Measurements from ENCODE around the gene KRT77.

KRT77 gene

DNA sequence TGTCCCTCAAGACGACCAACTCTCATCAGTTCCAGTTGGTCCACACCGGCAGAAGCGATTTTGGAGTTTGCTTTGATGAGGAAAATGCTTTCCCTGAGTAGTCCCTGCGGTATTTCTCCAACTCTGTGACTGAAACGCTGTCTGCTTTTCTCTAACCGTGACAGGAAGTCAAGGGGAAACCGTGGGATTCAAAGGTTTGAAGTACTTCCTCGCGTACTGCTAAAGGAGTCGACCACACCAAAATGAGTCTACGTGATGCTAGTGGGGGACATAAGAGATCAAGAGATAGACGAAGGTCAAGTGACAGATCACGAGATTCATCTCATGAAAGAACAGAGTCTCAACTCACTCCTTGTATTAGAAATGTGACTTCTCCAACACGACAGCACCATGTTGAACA, 45.3 kb upstream of the KRT77 start:
- no peak overlapping the region for H3K27ac ChIP-seq (ENCODE audit: poor library complexity, severe bottlenecking)
- no peaks in the 10 kb centered on the region for H3K4me1 ChIP-seq (ENCODE audit: insufficient read depth, poor library complexity, severe bottlenecking)
- DNase-seq (ENCODE audit: low spot score): no peak
- no peak for ATAC-seq (ENCODE audit: low read depth)
- H3K4me3 ChIP-seq (ENCODE audit: severe bottlenecking): no peak overlapping the region
- no peaks in the 10 kb centered on the region for H3K9me3 ChIP-seq (ENCODE audit: severe bottlenecking)
- TF ChIP-seq, protein P1, sequence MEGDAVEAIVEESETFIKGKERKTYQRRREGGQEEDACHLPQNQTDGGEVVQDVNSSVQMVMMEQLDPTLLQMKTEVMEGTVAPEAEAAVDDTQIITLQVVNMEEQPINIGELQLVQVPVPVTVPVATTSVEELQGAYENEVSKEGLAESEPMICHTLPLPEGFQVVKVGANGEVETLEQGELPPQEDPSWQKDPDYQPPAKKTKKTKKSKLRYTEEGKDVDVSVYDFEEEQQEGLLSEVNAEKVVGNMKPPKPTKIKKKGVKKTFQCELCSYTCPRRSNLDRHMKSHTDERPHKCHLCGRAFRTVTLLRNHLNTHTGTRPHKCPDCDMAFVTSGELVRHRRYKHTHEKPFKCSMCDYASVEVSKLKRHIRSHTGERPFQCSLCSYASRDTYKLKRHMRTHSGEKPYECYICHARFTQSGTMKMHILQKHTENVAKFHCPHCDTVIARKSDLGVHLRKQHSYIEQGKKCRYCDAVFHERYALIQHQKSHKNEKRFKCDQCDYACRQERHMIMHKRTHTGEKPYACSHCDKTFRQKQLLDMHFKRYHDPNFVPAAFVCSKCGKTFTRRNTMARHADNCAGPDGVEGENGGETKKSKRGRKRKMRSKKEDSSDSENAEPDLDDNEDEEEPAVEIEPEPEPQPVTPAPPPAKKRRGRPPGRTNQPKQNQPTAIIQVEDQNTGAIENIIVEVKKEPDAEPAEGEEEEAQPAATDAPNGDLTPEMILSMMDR (IDR thresholded peaks at IDR 0.05; ENCODE audit: poor library complexity, severe bottlenecking): no peak
- H3K27me3 ChIP-seq (ENCODE audit: insufficient read depth, poor library complexity, severe bottlenecking): no peaks in the 10 kb centered on the region
- H3K36me3 ChIP-seq (ENCODE audit: low read depth): no peaks in the 10 kb centered on the region

DNA sequence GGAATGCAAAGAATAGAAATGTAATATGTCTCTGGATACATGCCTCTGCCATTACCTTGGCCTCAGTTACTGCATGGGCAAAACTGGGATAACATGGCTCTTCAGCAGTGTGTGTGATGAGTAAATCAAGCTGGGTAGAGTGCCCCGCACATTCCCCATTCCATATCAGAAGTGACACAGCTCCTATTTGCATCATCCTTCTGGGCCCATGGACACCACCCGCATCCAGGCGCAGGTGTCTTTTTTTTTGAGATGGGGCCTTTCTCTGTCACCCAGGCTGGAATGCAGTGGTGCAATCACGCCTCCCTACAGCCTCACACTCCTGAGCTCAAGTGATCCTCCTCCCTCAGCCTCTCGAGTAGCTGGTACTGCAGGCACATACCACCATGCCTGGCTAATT, 42.2 kb upstream of the KRT77 start:
- ATAC-seq (ENCODE audit: low read depth) (no peak), DNase-seq (ENCODE audit: low spot score) (no peak)
- TF ChIP-seq, protein P1 (IDR thresholded peaks at IDR 0.05; ENCODE audit: poor library complexity, severe bottlenecking): no peak
- no peak overlapping the region for H3K4me3 ChIP-seq (ENCODE audit: severe bottlenecking)
- H3K27me3 ChIP-seq (ENCODE audit: insufficient read depth, poor library complexity, severe bottlenecking): no peaks in the 10 kb centered on the region
- no peaks in the 10 kb centered on the region for H3K9me3 ChIP-seq (ENCODE audit: severe bottlenecking)
- no peaks in the 10 kb centered on the region for H3K36me3 ChIP-seq (ENCODE audit: low read depth)
- no peaks in the 10 kb centered on the region for H3K4me1 ChIP-seq (ENCODE audit: insufficient read depth, poor library complexity, severe bottlenecking)
- H3K27ac ChIP-seq (ENCODE audit: poor library complexity, severe bottlenecking): no peak overlapping the region

- Histone ChIP-seq H3K9me3 (ENCODE audit: severe bottlenecking) (no peaks in the 10 kb centered on the region), H3K27ac (ENCODE audit: poor library complexity, severe bottlenecking) (no peak overlapping the region), H3K36me3 (ENCODE audit: low read depth) (no peaks in the 10 kb centered on the region), H3K4me3 (ENCODE audit: severe bottlenecking) (no peak overlapping the region), H3K27me3 (ENCODE audit: insufficient read depth, poor library complexity, severe bottlenecking) (no peaks in the 10 kb centered on the region), H3K4me1 (ENCODE audit: insufficient read depth, poor library complexity, severe bottlenecking) (no peaks in the 10 kb centered on the region)
- DNase-seq (ENCODE audit: low spot score) (no peak), ATAC-seq (ENCODE audit: low read depth) (no peak)
- TF ChIP-seq, protein P1 (IDR thresholded peaks at IDR 0.05; ENCODE audit: poor library complexity, severe bottlenecking): no peak
These were observed 41.3 kb upstream of the KRT77 start for GRCh38 chr12:52744493-52745156.

GRCh38 chr12:52742822-52743457, 39.6 kb upstream of the KRT77 start:
- Histone ChIP-seq H3K27ac (ENCODE audit: poor library complexity, severe bottlenecking) (no peak overlapping the region), H3K4me3 (ENCODE audit: severe bottlenecking) (no peak overlapping the region), H3K27me3 (ENCODE audit: insufficient read depth, poor library complexity, severe bottlenecking) (no peaks in the 10 kb centered on the region), H3K36me3 (ENCODE audit: low read depth) (no peaks in the 10 kb centered on the region), H3K4me1 (ENCODE audit: insufficient read depth, poor library complexity, severe bottlenecking) (no peaks in the 10 kb centered on the region), H3K9me3 (ENCODE audit: severe bottlenecking) (no peaks in the 10 kb centered on the region)
- no peak for ATAC-seq (ENCODE audit: low read depth)
- TF ChIP-seq, protein P1 (IDR thresholded peaks at IDR 0.05; ENCODE audit: poor library complexity, severe bottlenecking): no peak
- no peak for DNase-seq (ENCODE audit: low spot score)

DNA sequence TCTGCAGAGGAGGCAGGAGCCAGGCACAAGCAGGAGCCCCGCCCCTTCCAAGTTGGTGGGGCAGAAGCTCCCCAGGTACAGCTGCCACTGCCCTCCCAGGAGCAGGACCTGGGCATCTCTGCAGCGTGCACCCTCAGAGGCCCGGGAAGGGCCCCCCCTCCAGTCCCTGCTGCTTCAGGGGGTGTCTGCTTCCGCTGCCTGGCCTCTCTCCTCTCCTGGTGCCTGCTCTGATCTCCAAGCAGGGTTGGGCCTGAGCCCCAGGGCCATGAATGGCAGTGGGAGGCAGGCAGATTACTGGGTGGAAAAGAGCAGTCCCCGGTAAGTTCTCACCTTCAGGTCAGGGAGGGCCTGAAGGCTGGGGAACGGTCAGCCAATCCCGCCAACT, 38.9 kb upstream of the KRT77 start:
- Histone ChIP-seq H3K36me3 (ENCODE audit: low read depth) (no peaks in the 10 kb centered on the region), H3K4me3 (ENCODE audit: severe bottlenecking) (no peak overlapping the region), H3K27ac (ENCODE audit: poor library complexity, severe bottlenecking) (no peak overlapping the region), H3K27me3 (ENCODE audit: insufficient read depth, poor library complexity, severe bottlenecking) (no peaks in the 10 kb centered on the region), H3K9me3 (ENCODE audit: severe bottlenecking) (no peaks in the 10 kb centered on the region), H3K4me1 (ENCODE audit: insufficient read depth, poor library complexity, severe bottlenecking) (no peaks in the 10 kb centered on the region)
- TF ChIP-seq, protein P1 (IDR thresholded peaks at IDR 0.05; ENCODE audit: poor library complexity, severe bottlenecking): no peak
- ATAC-seq (ENCODE audit: low read depth) (no peak), DNase-seq (ENCODE audit: low spot score) (no peak)
